GM18858 (cell line): ENCODE measurements around the gene C10orf53.

Experiments
- ATAC-seq: cut with Tn5 transposase; IDR thresholded peaks from one replicate; pipeline ENCODE4 v1.9.1; 2021; ENCODE audit not compliant: unreplicated experiment

Gene C10orf53, protein sequence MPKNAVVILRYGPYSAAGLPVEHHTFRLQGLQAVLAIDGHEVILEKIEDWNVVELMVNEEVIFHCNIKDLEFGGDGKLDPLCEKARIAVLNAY

DNA sequence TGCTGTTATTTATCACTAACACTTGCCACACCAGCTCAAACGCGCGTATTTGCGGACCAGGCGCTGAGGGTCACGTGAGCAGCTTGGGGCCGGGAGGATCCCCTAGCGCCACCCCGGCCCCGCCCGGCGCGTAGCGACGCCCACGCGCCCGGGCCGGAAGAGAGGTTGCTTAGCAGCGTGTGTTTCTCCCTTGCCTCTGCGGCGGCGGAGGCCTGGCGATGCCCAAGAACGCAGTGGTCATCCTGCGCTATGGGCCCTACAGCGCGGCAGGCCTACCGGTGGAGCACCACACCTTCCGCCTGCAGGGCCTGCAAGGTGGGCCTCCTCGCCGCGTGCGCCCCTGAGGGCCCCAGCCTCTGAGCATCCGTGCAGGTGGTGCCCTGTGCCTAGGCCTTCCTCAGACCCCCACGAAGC is at the start of gene C10orf53:
C10orf53 (plus strand) TSS at position 172 of the 414 bp plus-strand sequence; CDS start at position 219, 47 bp downstream.
- no peak for ATAC-seq

DNA sequence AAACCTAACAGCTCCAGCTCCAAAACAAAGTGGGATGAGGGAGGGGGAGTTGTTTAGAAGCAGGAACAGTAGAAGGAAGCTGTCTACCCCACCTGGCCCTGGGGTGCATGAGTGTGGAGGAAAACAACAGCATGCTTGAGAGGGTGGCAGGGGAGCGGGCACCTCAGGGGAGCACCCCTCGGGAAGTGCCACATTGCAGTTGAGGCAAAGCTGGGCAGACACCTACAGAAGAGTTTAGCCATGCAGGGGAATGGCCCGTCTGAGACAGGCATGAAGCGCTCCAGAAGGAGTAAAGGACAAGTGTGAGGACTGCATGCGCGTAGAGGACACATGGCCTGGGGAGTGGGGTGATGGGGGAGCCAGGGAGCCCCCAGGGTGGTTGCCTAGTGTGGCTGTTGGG is 47.5 kb upstream of the C10orf53 start:
- ATAC-seq, result no peak

DNA sequence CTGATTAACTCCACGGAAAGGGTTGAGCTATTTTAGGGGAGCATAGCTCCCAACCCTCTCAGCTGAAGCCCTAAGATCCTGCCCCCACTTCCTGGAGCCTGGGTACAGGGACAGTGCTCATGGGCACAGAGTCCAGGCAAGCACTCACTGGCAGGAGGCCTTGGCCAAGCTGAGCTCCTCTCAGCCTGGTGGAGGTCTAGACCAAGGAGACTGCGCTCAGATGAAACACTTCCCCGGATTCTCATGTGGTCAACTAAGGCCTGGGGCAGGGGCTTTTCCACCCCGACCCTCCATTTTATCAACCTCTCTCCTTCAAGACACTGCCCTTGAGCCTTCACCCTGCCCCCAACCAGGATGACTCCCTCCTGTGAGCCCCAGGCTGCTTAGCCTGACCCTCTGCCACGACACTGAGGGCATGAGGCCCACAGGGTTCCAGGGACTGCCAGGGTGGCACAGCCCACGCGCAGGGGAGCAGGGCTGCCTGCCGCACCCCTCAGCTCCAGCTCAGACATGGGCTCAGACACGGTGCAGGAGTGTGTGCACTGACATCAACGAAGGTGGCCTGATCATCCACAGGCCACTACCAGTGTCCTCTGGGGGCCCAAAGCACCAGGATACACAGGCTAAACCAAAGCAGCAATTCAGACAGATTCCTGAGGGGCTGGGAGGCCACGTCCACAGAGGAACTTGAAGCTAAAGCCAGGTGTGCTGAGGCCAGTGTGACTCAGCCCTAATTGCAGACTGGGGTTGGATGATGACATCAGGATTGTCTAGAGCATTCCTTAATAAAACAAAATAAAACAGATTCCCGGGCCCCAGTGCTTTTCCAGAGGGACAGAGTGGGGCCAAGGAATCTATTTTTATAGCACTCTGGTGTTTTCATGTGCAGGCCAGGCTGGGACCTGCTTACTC is 46.8 kb upstream of the C10orf53 start:
- ATAC-seq, result no peak

DNA sequence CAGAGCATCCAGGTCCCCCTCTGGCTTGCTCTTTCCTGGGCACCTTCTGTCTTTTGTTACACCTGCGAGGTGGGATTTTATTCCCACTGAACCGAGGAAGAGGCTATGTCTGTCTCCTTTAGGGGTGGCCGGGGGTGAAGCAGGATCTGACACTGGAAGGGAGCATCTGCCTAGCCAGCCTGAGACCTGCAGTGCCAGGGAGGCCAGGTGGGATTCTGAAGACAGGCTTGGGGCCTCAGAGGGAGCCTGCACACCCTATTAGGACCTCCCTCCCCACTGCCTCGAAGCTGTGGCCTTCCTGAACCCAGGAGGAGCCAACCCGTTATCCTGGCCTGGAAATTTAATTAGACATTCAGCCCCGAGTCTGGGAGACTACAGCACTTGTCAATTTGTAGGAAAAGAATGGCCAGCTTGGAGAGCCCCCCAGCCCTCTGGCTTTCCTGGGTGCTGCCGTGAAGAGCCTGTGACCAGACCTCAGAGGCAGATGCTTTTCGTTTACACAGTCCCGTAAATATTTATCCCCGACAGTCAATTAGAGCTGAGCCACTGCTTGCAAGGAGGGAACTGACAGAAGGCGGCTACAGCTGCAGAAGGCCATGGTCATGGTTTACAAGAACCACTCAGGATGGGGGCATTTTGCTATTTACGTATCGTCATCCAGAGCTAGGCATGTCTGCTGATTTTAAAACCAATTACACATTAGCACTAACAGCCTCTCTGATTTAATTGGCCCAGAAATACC is 46.0 kb upstream of the C10orf53 start:
- ATAC-seq, result no peak

DNA sequence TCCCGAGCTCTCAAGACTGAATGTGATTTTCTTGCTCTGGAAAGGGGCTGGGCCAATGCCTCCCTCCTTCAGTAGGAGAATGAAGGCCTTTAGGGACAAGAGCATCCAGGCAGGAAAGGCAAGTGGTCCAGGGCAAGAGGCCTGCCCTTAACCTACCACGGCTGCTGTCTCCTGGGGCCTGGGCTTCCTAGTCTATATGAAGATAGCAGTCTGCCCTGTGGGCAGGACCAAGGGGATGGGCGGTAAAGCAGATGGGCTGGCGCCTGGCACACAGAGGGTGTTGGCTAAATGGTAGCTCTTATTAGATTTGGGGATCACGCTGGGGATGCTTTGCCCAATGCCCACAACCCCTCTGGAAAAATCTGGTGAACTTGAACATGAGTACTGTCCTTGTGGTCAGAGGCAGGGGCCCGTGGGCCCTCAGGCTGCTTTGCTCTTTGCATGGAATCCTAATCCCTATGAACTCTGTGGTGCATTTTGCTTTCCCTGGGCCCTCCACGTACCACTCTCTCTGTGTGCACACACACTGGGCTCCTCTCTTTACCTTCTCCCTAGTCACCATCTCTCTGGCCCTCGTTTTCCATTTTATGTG is 45.3 kb upstream of the C10orf53 start:
- ATAC-seq, result no peak

DNA sequence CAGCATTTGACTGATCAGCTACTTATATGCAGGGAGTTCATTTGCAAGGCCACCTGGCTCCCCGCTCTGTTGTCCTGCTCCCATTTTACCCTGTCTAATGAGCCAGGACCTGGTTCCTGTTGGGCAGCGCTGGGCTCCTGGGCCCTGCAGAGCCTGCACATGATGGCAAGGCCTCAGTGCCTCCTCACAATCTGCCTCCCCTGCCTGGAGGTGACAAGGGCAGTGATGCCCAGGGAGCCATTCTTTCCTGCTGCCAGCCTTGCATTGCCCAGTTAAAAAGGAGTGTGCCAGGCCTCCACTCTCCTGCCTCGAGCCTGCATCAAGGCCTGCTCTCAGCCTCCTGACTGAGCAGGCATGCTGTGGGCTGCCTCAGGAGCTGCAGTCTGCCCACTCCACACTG is 37.1 kb upstream of the C10orf53 start:
- ATAC-seq, result no peak

DNA sequence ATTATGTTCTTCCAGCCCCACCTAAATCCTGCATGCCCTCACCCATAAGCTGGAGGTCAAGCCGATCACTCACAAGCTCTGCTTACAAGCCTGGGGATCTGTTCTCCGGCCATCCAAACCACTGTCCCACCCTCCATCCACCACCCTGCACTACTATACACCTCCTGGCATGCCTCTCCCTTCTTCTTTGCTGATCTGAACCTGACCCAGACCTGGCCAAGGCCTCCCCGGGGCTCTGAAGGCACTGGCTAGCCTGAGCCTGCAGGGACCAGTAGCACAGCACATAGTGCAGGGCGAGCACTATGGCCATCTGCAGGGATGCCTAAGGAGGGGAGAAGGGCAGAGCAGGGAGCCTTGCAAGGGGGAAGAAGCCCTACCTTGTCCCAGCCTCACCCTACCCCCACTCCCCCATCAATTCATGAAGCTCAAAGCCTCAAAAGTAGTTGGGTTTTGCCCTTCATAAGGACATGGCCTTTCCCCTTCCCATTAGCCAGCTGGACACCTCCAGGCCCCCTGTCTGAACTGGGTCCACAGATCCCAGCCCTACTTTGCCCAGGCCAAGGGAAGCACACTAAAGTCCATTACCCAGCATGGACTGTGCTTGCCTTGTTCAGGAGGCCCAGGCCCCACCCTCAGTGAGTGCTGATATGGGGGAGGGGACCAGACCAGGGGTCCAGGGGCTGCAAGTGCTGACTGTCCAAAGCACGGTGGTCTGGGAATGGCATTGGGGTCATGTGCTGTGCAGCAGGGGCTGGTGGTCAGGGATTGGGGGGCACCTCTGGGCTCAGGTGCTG is 36.0 kb upstream of the C10orf53 start:
- ATAC-seq, result no peak

DNA sequence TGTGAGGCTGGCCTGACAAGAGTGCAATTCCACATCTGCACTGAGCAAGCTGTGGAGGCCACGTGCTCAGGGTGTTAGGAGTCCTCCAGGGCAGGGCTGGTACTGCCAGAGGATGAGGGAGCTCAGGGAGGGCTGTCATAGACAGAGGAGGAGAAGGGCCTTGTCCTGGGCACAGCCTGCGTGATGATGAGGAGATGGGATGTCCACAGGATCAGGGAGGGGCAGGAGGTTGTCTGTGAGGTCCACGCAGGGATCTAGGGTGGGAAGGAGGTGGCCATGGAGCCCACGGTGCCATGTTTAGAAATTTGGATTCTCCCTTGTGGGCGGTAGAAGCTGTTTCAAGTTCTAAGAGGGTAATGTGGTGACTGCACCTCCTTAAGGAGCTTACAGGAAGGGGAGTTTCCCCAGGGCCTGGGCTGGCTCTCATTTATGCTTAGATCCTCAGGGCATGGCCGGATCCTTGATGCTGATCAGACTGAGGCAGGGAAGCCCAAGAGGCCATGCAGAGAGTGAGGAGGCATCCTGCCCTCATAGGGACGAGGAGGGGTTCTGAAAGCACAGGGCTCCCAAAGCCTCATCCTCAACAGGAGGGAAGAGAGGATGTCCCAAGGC is 35.3 kb upstream of the C10orf53 start:
- ATAC-seq, result no peak

DNA sequence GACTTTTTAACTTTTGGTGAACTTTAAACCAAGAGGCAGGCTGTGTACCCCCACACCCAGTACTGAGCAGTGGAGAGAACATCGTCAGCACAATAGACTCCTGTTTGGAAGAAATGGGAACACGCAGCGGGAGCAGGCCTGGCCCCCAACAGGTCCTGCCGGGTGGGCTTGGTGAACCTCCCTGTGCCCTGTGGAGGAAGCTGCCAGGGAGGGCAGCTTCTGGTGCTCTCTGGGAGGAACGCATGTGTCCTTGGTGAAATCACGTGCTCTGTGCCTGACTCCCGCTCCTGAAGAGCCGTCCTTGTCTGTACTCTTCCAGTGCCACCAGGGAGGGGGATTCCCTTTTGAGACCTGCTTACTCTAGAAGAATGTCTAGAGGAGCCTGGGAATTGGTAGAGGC is 34.0 kb upstream of the C10orf53 start:
- no peak for ATAC-seq

DNA sequence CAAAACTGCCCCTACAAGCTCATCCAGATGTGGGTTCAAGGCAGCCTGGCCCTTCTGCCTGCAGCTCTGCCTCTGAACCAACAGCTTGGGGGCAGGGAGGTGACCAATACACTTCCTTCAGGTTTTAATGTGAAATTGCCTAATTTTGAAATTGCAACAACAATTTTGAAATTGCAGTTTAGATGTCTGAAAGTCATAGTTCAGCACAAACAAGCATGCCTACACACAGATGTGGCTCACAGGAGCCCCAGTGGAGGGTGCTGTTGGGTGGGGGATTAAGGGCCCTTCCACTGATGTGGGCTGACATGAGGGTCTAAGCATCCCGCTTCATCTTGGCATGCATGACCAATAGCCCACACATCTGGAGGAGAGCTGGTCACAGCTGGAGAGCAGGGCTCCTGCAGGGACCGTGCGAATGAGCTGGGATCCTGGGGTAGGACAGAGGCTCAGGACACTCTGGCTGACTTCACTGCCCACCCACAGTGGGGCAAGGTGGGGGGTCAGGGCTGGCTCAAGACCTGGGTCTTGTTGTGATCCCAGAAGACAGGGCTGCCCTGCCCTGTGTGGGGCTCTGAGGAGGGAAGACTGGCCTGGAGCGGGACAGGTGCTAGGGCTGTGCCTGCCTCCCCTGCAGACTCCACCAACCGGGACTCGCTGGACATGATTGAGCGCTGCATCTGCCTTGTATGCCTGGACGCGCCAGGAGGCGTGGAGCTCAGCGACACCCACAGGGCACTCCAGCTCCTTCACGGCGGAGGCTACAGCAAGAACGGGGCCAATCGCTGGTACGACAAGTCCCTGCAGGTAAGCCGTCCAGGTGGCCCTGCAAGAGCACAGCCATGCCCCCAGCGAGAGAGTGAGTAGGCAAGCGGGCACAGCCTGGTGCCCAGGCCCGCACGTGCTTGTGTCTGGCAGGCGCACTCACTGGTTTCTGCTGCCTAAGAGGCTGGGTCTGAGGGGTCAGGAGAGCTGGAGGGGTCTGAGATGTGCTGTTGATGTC is 33.3 kb upstream of the C10orf53 start:
- ATAC-seq, result no peak

DNA sequence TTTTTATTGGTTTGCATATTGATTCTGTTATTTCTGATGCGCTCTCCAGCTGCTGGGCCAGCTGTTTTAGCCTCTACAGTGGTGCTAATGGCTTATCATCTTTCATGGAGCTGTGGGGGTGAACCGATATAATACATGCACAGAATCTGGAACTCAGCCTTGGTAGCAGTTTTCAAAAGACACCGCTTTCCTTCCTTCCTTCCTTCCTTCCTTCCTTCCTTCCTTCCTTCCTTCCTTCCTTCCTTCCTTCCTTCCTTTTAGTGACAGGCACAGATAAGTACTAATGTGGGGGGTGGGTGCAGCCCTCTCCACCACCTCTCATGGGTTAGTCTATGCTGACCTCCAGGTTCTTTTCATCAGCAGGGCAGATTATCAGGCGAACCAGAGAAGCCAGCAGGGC is 31.9 kb upstream of the C10orf53 start:
- ATAC-seq, result no peak

DNA sequence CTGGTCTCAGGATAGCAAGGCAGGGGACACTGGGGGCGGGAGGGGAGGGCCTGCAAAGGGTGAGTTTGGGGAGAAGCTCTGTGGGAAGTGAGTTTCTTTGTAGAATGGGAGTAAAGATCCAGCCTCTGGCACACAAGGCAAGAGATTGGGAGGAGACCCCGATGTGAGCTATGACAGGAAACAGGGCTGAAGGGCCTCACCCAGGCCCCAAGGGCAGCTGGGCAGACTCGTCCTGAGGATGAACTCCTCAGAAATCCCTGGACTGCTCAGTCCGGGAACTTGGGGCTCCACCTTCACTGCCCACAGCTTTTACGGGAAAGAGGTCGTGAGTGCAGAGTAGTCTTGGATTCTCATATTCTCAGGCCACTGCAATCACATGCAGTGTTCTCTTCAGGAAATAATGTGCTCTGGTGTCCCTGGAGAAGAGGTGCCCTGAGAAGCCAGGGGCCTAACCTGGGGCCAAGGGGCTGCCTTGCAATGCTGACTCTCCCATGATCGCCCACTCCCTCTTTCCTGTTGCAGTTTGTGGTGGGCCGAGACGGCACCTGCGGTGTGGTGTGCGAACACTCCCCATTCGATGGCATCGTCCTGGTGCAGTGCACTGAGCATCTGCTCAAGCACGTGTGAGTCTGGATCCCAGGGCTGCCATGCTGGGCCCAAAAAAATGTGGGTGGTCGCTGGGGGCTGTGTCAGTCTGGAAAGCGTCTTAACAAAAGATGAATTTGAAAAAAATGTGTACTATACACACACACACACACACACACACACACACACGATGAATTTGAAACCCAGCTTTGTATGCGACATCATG is 31.3 kb upstream of the C10orf53 start:
- no peak for ATAC-seq

DNA sequence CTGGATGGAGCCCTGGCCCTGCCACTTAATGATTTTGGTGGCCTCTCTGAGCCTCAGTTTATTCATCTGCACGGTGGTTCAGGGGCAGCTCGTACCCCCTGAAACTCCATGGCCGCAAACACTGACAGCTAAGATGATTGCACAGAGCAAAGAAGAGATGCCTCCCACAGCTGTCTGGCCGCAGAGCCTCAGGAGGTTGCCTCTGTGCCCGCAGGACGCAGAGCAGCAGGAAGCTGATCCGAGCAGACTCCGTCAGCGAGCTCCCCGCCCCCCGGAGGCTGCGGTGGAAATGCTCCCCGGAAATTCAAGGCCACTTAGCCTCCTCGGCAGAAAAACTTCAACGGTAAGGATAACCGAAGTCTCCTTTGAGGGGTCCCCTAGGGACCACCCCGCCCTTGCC is 30.2 kb upstream of the C10orf53 start:
- ATAC-seq, result no peak

DNA sequence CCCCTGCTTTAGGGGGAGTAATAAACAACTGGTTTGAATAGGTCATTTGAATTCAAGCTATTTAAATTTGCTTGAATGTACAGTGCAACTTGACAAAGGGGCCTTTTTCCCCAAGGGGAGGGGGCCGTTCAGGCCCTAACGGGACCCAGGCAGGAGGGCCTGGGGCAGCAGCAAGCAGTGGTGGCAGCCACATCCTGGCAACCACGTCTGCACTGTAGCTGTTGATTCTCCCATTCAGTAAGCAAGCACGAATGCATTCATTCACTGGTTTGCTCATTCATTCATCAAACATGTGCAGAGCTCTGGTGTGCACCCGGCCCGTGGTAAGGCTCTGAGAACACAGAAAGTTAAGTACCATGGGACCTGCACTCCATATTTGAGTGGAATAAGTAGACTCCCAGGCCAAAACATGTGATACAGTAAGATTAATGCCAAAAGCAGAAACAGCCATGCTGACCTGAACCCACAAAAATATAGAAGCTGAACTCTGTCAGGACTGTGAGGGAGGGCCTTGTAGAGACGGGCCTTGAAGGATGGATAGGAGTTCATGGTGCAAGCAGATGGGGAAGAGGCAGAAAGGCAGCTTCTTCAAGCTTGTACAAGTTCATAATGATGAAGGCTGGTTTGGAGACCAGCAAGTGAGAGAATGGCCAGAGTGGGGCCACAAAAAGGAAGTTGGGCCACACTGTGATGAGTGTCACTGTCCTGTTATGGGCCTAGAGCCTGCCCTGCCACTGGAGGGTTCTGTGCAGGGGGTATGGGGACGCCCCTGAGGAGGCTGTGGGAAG is 29.3 kb upstream of the C10orf53 start:
- no peak for ATAC-seq

DNA sequence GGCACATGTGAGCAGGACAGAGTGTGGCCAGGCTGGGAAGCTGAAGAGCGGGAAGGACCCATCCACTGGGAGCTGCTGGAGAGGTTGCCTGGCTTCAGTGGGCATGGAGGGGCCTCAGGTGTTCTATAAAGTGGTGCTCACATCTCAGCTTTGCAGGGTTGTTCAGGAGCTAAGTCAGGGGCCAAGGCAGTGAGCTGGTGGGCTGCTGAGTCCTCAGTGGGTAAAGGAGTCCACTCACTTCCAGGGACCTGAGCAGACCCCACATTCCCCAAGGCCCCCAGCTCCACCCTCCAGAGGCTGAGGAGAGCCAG is 28.8 kb upstream of the C10orf53 start:
- no peak for ATAC-seq

DNA sequence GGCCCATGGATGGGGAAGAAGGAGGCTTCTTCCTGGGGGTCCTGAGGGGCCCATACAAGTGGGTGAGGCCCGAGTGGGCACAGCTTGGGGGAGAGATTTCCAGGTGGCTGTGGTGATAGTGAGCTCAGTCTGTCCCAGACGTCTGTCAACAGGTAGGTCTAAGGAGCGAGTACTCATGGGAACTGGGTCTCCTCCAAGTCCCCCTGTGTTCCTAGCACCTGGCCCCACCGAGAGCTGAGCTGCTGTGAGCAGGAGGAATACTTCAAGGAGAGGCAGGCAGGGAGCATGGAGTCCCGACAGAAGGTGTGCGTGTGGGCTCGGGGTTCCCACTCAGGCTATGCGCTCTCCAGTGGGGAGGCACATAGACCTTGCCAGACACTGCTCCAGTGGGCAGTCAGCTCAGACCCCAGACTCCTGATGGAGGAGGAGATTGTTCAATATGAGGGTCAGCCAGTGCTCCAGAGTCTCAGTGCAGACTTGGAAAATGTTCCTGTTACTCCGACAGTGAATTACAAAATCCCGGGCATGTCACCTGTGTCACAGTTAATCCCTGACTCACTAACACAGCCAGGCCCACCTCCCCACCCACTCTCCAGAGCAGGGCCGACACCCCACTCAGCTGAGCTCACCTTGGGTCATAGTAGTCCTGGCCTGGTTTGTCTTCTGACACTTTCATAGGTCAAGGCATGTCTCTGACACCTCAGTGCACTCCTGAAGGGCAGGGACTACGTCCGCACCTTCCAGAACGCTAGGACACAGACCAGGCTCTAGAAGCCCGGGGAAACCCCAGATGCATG is 28.2 kb upstream of the C10orf53 start:
- no peak for ATAC-seq

DNA sequence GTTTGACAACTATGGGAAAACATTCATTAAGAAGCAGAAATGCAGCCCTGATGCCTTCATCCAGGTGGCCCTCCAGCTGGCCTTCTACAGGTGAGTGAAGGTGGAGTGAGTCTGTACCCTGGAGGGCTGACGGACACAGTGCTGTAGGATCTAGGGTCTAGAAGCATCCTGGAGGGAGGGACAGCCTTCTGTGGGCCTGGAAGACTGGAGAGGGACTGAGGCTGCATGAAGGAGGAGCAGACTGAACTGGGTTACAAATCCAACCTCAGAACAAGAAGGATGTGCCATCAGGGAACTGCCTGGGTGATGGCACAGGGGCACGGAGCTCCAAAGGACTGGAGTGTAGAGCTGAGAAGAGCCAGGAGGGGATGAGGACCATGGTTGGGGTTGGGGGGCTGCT is 27.5 kb upstream of the C10orf53 start:
- no peak for ATAC-seq
